Mesendoderm (in vitro differentiated cells): ENCODE measurements around the gene CMYA5.

Experiments
- DNase-seq: peaks from one replicate; pipeline ENCODE4 v3.0.0; 2013
- H2AK5ac ChIP-seq: 2 replicates; pipeline ENCODE4 v1.6.1; 2013; ENCODE audit warnings: low read length, inconsistent platforms
- H2BK120ac ChIP-seq: 2 replicates; pipeline ENCODE4 v1.6.1; 2013; ENCODE audit warnings: low read depth, mild to moderate bottlenecking, low read length, moderate library complexity, mixed read lengths
- H2BK15ac ChIP-seq: replicated peaks from 2 replicates; pipeline ENCODE4 v1.6.1; 2013; ENCODE audit warnings: low read depth, mild to moderate bottlenecking, moderate library complexity
- H2BK5ac ChIP-seq: 2 replicates; pipeline ENCODE4 v1.6.1; 2013; ENCODE audit warnings: low read length, inconsistent platforms
- H3K18ac ChIP-seq: 2 replicates; pipeline ENCODE4 v1.6.1; 2013; ENCODE audit warnings: mild to moderate bottlenecking, low read length, mixed read lengths
- H3K23ac ChIP-seq: one replicate; pipeline ENCODE4 v1.6.1; 2013; ENCODE audit warnings: low read length
- H3K27ac ChIP-seq: 2 replicates; pipeline ENCODE4 v1.5.1; 2013; ENCODE audit warnings: low read depth, mild to moderate bottlenecking, inconsistent platforms, low read length, moderate library complexity
- H3K27me3 ChIP-seq: 2 replicates; pipeline ENCODE4 v1.6.1; 2013; ENCODE audit warnings: low read length, control low read depth, mild to moderate bottlenecking, inconsistent platforms; ENCODE audit not compliant: insufficient read depth, poor library complexity
- H3K36me3 ChIP-seq: 2 replicates; pipeline ENCODE4 v1.6.1; 2013; ENCODE audit warnings: low read length, inconsistent platforms; ENCODE audit not compliant: control insufficient read depth, insufficient read depth
- H3K4ac ChIP-seq: one replicate; pipeline ENCODE4 v1.6.1; 2013; ENCODE audit warnings: low read depth, mild to moderate bottlenecking, low read length, moderate library complexity
- H3K4me1 ChIP-seq: 2 replicates; pipeline ENCODE4 v1.6.1; 2013; ENCODE audit warnings: low read depth, low read length, inconsistent platforms; ENCODE audit not compliant: control insufficient read depth
- H3K4me2 ChIP-seq: 2 replicates; pipeline ENCODE4 v1.6.1; 2013; ENCODE audit warnings: low read length
- H3K4me3 ChIP-seq: 2 replicates; pipeline ENCODE4 v1.5.1; 2013; ENCODE audit warnings: mild to moderate bottlenecking, low read length
- H3K56ac ChIP-seq: one replicate; pipeline ENCODE4 v1.6.1; 2013; ENCODE audit warnings: low read length
- H3K79me1 ChIP-seq: 2 replicates; pipeline ENCODE4 v1.6.1; 2013; ENCODE audit warnings: low read length, inconsistent platforms
- H3K79me2 ChIP-seq: 2 replicates; pipeline ENCODE4 v1.6.1; 2013; ENCODE audit warnings: mild to moderate bottlenecking, low read length; ENCODE audit not compliant: control insufficient read depth, insufficient read depth
- H3K9ac ChIP-seq: 2 replicates; pipeline ENCODE4 v1.6.1; 2013; ENCODE audit warnings: low read length, inconsistent platforms
- H4K5ac ChIP-seq: one replicate; pipeline ENCODE4 v1.6.1; 2013; ENCODE audit warnings: low read length
- H4K8ac ChIP-seq: one replicate; pipeline ENCODE4 v1.6.1; 2013; ENCODE audit warnings: low read depth, mild to moderate bottlenecking, control low read depth, low read length, moderate library complexity
- WGBS: extraction: QIAGEN DNeasy Blood & Tissue Kit; methylation state at CpG from one replicate; pipeline ENCODE4 v1.1.7; 2013; ENCODE audit warnings: low lambda C conversion rate, missing lambda C conversion rate; ENCODE audit not compliant: insufficient coverage; ENCODE audit errors: extremely low coverage; 5-methylcytosine and 5-hydroxymethylcytosine counted together

The CMYA5 gene

DNA sequence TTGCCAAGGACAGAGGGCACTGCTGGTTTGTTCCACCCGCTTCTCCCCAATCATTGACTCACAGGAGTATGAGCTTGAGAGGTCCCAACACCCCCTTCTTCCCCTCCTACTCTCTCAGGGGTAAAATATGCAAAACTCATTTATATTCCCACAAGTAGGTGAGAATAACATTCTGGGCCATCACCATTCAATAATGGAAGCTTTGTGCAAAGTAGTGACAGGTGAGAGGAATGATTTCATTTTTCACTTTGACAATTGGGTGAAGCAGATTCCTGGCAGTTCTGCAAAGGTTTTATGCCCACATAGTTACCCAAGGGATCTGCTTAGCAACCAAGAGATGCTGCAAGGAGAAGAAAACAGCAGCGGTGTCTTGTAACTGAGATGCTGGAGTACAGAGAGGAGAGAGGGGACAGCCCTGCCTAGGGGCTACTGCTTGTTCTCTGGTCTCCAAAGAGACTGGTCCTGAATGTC is 137.6 kb downstream of the CMYA5 start:
- Histone ChIP-seq H3K9ac (no peak overlapping the region), H2BK120ac (no peak overlapping the region), H4K5ac (no peak overlapping the region), H3K79me2 (no peaks in the 10 kb centered on the region), H3K4me1 (no peaks in the 10 kb centered on the region), H3K4ac (no peak overlapping the region), H2AK5ac (no peak overlapping the region), H2BK5ac (no peak overlapping the region), H3K56ac (no peak overlapping the region), H2BK15ac (no peak overlapping the region), H3K27me3 (no peaks in the 10 kb centered on the region), H3K27ac (no peak overlapping the region), H4K8ac (no peak overlapping the region), H3K23ac (no peak overlapping the region), H3K36me3 (no peaks in the 10 kb centered on the region), H3K4me3 (no peak overlapping the region), H3K18ac (no peak overlapping the region), H3K4me2 (no peak overlapping the region), H3K79me1 (no peaks in the 10 kb centered on the region)
- no peak for DNase-seq
- no CpG with 5 or more reads among the region's 2 CpGs for WGBS

DNA sequence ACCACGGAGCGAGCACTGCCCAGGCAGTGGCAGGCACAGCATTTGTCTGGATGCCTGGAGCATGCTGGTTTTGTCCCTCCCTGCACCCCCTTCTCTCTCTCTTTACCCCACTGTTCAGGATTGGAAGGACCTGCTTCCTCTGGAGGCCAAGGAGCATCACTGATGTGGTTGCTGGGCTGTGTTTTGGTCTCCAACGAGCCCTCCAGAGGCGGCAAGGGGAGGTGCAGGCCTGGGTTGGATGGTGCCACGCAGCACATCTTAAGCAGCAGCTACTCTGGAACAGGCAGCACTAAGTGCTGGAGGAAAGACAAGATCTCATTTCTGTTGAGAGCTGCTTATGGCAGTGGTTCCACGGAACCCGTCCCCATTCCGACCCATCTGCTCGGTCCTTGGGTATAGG is 139.6 kb downstream of the CMYA5 start:
- H3K4me2 ChIP-seq: no peak overlapping the region
- H3K9ac ChIP-seq: no peak overlapping the region
- H4K8ac ChIP-seq: no peak overlapping the region
- no peak overlapping the region for H3K18ac ChIP-seq
- H2AK5ac ChIP-seq: no peak overlapping the region
- H3K27me3 ChIP-seq: no peaks in the 10 kb centered on the region
- H2BK5ac ChIP-seq: no peak overlapping the region
- no peak overlapping the region for H3K23ac ChIP-seq
- no peaks in the 10 kb centered on the region for H3K36me3 ChIP-seq
- no CpG with 5 or more reads among the region's 9 CpGs for WGBS
- H3K4me3 ChIP-seq: no peak overlapping the region
- H3K56ac ChIP-seq: no peak overlapping the region
- no peak overlapping the region for H3K4ac ChIP-seq
- peak; percentile 73 for DNase-seq
- no peak overlapping the region for H3K27ac ChIP-seq
- H3K79me2 ChIP-seq: no peaks in the 10 kb centered on the region
- H4K5ac ChIP-seq: no peak overlapping the region
- no peaks in the 10 kb centered on the region for H3K4me1 ChIP-seq
- no peaks in the 10 kb centered on the region for H3K79me1 ChIP-seq
- H2BK15ac ChIP-seq: no peak overlapping the region
- no peak overlapping the region for H2BK120ac ChIP-seq

DNA sequence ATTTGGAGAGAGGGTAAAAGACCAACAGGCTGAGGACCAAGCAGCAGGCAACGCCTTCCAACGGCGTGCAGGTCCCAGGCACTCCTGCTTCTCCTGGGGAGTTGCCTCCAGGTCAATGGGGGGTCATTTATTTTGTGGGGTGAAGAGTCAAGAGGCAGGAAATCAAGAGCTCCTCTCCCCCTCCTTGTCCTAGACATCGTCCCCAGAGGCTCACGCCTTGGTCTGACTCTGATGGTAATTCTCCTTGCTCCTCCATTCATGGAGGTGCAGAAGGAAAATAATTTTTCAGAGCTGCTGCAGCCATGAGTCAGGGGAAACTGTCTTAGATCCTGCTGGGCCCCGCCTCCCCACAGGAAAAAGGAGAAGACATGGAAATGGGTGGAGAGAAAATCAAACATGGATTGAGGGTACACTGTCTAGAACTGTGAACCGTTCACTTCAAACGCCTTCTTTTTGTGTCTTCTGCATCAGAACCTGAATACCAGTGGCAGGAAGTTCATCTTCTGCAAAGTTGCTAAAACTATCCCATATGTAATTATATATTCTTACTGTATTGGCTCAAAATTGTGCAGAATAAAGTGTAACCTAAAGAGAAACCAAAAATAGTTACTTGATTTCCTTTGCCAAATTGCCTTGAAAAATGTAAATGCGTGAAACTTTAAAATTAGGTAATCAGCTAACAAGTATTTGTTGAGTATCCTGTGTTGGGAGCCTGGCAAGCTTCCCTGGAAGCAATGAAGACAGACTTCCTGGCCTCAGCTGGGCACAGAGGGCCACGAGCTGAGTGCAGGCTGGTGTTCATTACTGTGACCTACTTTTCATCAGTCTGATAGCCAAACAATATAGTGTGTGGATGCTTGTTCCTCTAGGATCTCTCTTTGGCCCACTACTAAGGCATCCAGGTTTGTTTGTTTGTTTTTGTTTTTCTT is 142.0 kb downstream of the CMYA5 start:
- DNase-seq: no peak
- H3K4me2 ChIP-seq: no peak overlapping the region
- H3K56ac ChIP-seq: no peak overlapping the region
- H3K9ac ChIP-seq: no peak overlapping the region
- no CpG with 5 or more reads among the region's 10 CpGs for WGBS
- H3K27ac ChIP-seq: no peak overlapping the region
- H3K4me3 ChIP-seq: no peak overlapping the region
- no peaks in the 10 kb centered on the region for H3K27me3 ChIP-seq
- H3K79me1 ChIP-seq: no peaks in the 10 kb centered on the region
- H4K8ac ChIP-seq: no peak overlapping the region
- H3K4ac ChIP-seq: no peak overlapping the region
- H3K18ac ChIP-seq: no peak overlapping the region
- no peak overlapping the region for H2BK5ac ChIP-seq
- H3K36me3 ChIP-seq: no peaks in the 10 kb centered on the region
- H3K23ac ChIP-seq: no peak overlapping the region
- H2BK120ac ChIP-seq: no peak overlapping the region
- H2AK5ac ChIP-seq: no peak overlapping the region
- no peak overlapping the region for H2BK15ac ChIP-seq
- H3K4me1 ChIP-seq: no peaks in the 10 kb centered on the region
- no peaks in the 10 kb centered on the region for H3K79me2 ChIP-seq
- no peak overlapping the region for H4K5ac ChIP-seq

DNA sequence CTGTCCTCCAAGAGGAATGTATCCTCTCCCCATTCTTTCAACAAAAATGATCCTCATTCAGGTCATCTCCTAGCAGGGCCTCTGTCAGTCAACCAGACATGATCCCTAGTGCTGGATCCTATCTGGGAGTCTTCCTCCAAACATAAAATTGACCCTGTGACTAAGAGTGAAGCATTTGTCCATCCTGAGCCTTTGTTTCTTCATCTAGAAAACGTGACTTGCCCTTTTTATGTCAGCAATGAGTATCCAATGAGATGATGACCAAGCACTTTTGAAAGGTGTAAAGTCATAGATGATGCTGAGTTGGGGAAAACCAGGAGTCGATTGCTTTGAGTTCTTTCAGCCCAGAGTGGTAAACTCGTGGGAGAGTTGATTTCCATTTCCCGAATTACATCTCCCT is 143.3 kb downstream of the CMYA5 start:
- Histone ChIP-seq H3K4me2 (no peak overlapping the region), H2BK5ac (no peak overlapping the region), H3K4me3 (no peak overlapping the region), H3K9ac (no peak overlapping the region), H4K5ac (no peak overlapping the region), H3K27me3 (no peaks in the 10 kb centered on the region), H3K18ac (no peak overlapping the region), H2AK5ac (no peak overlapping the region), H3K79me1 (no peaks in the 10 kb centered on the region), H3K36me3 (no peaks in the 10 kb centered on the region), H3K23ac (no peak overlapping the region), H3K4me1 (no peaks in the 10 kb centered on the region), H3K79me2 (no peaks in the 10 kb centered on the region), H2BK15ac (no peak overlapping the region), H4K8ac (no peak overlapping the region), H3K56ac (no peak overlapping the region), H3K27ac (no peak overlapping the region), H2BK120ac (no peak overlapping the region), H3K4ac (no peak overlapping the region)
- no peak for DNase-seq
- no CpG with 5 or more reads among the region's 4 CpGs for WGBS

DNA sequence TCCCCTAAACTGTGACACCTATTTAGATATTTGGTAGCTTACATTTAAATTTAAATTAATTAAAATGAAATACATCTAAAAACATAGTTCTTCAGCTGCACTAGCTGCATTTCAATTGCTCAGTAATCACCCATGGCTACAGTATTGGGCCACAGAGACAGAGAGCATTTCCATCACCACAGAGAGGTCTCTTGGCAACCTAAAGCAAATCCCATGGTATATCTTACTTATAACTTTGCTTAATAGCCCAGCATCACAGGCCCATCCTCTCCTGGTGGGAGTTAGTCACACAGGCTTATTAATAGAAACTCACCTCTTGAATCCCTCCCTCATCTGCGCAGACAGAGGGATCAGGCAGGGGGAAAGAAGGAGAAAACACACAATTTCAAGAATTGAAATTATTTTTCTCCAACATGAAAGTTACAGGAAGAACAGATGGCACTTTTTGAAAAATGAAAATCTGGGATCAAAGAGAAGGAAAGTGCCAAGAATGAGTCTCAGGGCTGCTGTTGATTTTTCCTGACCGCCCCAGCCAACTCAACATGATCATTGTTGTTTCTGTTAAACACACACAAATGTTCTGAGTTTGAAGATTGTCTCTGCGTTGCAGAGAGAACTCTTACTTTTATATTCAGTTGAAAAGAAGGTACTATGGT is 144.6 kb downstream of the CMYA5 start:
- Histone ChIP-seq H2BK15ac (no peak overlapping the region), H4K5ac (no peak overlapping the region), H3K56ac (no peak overlapping the region), H3K4ac (no peak overlapping the region), H3K4me2 (no peak overlapping the region), H2AK5ac (no peak overlapping the region), H3K9ac (no peak overlapping the region), H3K27ac (no peak overlapping the region), H3K36me3 (no peaks in the 10 kb centered on the region), H3K18ac (no peak overlapping the region), H3K79me1 (no peaks in the 10 kb centered on the region), H3K27me3 (no peaks in the 10 kb centered on the region), H2BK120ac (no peak overlapping the region), H3K79me2 (no peaks in the 10 kb centered on the region), H3K4me1 (no peaks in the 10 kb centered on the region), H3K23ac (no peak overlapping the region), H4K8ac (no peak overlapping the region), H3K4me3 (no peak overlapping the region), H2BK5ac (no peak overlapping the region)
- DNase-seq: no peak
- WGBS: no CpG with 5 or more reads among the region's 3 CpGs
